Measurements from ENCODE around the gene MOCOS. TPM values are rescaled to one million over a fixed set of nuclear protein-coding genes. Genes with fewer than 3 reads are reported as not detected.

MOCOS gene
- total and polyA plus RNA-seq, 2 of the 8 experiments (the other 6 are each of a cell fraction or from before 2014, with no cell fraction given): 4.7 to 5.8 TPM

DNA sequence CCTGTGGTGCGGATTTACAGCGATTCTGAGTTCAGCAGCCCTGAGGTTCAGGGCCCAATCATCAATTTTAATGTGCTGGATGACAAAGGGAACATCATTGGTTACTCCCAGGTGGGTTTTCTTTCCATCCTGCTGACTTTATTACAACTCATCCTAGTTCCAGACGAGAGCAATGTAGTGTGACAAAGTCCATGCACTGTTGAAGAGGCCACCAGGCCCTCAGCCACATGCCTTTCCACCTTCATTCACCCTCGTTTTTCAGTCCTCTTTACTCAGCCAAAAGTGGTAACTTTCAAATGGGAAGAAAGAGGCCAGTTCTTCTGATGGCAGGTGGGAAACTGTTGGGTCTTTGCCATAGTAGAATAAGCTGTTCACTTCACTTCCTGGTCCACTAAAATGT lies 17.9 kb downstream of the MOCOS start:
- Histone ChIP-seq H3K18ac (ENCODE audit: extremely low read depth, low read length) (no peak overlapping the region), H4K91ac (replicated peaks; ENCODE audit: insufficient read length, low read length) (no peak overlapping the region), H2BK15ac (ENCODE audit: low read length) (no peak overlapping the region), H2BK5ac (ENCODE audit: low read depth, low read length) (no peak overlapping the region), H3K79me2 (ENCODE audit: control insufficient read depth in 1 of 2, insufficient read depth in 2 of 2, low read length in 2 of 2) (no peaks in the 10 kb centered on the region), H2AK5ac (ENCODE audit: low read depth, low read length) (no peak overlapping the region), H4K20me1 (replicated peaks in 1 of 2; ENCODE audit: control insufficient read depth in 1 of 2, insufficient read depth in 2 of 2, low read length in 2 of 2) (peaks cover 0 to 2% of the 10 kb centered on the region in 2 experiments), H2BK12ac (ENCODE audit: low read depth, low read length) (no peak overlapping the region), H3K4me2 (ENCODE audit: insufficient read depth in 1 of 2, low read depth in 2 of 2, low read length in 2 of 2) (no peak overlapping the region), H4K5ac (ENCODE audit: insufficient read length, low read depth, low read length) (no peak overlapping the region), H3K23ac (ENCODE audit: insufficient read length) (no peak overlapping the region), H3K23me2 (ENCODE audit: low read depth, low read length) (no peaks in the 10 kb centered on the region), H3K79me1 (ENCODE audit: low read depth, low read length) (no peaks in the 10 kb centered on the region), H3K14ac (ENCODE audit: insufficient read length) (no peak overlapping the region), H3K56ac (replicated peaks; ENCODE audit: insufficient read length, low read depth, low read length) (no peak overlapping the region), H3K4ac (replicated peaks; ENCODE audit: insufficient read length, low read depth, low read length) (no peak overlapping the region), H3K36me3 (ENCODE audit: control insufficient read depth in 2 of 4, insufficient read depth in 4 of 4, low read length in 3 of 4) (peaks cover 0 to 5% (median 0%) of the 10 kb centered on the region in 4 experiments; a peak in 3 of 8 replicates), H3K4me1 (replicated peaks in 1 of 4; ENCODE audit: control insufficient read depth in 3 of 4, insufficient read depth in 4 of 4, low read length in 3 of 4) (no peaks in the 10 kb centered on the region), H3K27me3 (replicated peaks in 1 of 4; ENCODE audit: control insufficient read depth in 3 of 4, extremely low read depth in 1 of 4, insufficient read depth in 3 of 4, low read length in 3 of 4) (no peaks in the 10 kb centered on the region), H3K27ac (ENCODE audit: low read depth, low read length) (no peak overlapping the region), H2BK20ac (ENCODE audit: low read length) (no peak overlapping the region), H2AFZ (ENCODE audit: low read length) (no peak overlapping the region), H4K8ac (ENCODE audit: extremely low read depth, insufficient read depth, low read length) (no peak overlapping the region), H3K9me3 (ENCODE audit: insufficient read depth in 2 of 2, low read depth in 1 of 2, low read length in 1 of 2) (no peaks in the 10 kb centered on the region), H2BK120ac (replicated peaks; ENCODE audit: low read depth, low read length) (no peak overlapping the region), H3K9ac (replicated peaks in 1 of 4; ENCODE audit: extremely low read depth in 1 of 4, low read depth in 3 of 4, low read length in 3 of 4) (no peak overlapping the region), H3K4me3 (ENCODE audit: extremely low read depth in 1 of 4, insufficient read depth in 2 of 4, low read depth in 3 of 4, low read length in 4 of 4) (no peak overlapping the region)
- CTCF ChIA-PET (ENCODE audit: partially characterized antibody): interaction anchor here (1.1 kb wide), 1 partner anchor 80 kb away, joined by 4 read pairs; no protein-coding TSS in a partner anchor
- TF ChIP-seq CBX8 (IDR thresholded peaks at IDR 0.05; ENCODE audit: borderline replicate concordance, low read depth, low read length) (no peak), FOSL1 (IDR thresholded peaks at IDR 0.05; ENCODE audit: insufficient read depth, low read depth, low read length) (no peak), SP2 (IDR thresholded peaks at IDR 0.05; ENCODE audit: low read length) (no peak), SAP30 (IDR thresholded peaks at IDR 0.05; ENCODE audit: insufficient read depth, insufficient replicate concordance, low read length) (no peak), SIX5 (IDR thresholded peaks at IDR 0.05; ENCODE audit: low read depth, low read length) (no peak), CBX5 (IDR thresholded peaks at IDR 0.05; ENCODE audit: low read depth, low read length) (no peak)
- TF ChIP-seq, protein P1, sequence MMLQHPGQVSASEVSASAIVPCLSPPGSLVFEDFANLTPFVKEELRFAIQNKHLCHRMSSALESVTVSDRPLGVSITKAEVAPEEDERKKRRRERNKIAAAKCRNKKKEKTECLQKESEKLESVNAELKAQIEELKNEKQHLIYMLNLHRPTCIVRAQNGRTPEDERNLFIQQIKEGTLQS (IDR thresholded peaks at IDR 0.05; ENCODE audit: insufficient read depth, low read depth, low read length): no peak
- FAIRE-seq: no peak
- POLR2A ChIA-PET (ENCODE audit: partially characterized antibody): no interaction called here
- WGBS, 2 experiments (ENCODE audit: extremely low coverage in 1 of 2, insufficient coverage in 1 of 2, insufficient read length in 1 of 2, insufficient replicate concordance in 2 of 2, low coverage in 1 of 2, low lambda C conversion rate in 2 of 2, missing lambda C conversion rate in 1 of 2): 81% methylated on average over 4 of the region's 4 CpGs; no CpG with 5 or more reads in 1 of the 2 experiments
- DNase-seq (ENCODE audit: low read depth in 1 of 2, low spot score in 2 of 2): no peak

All from H1 (cell line).